ENCODE results near the gene KRTAP4-11.
"Not testable (repeated sequence)": the region's sequence is repeated elsewhere in the genome, so short reads cannot be mapped to it uniquely, and the experiment has no call there.

DNA sequence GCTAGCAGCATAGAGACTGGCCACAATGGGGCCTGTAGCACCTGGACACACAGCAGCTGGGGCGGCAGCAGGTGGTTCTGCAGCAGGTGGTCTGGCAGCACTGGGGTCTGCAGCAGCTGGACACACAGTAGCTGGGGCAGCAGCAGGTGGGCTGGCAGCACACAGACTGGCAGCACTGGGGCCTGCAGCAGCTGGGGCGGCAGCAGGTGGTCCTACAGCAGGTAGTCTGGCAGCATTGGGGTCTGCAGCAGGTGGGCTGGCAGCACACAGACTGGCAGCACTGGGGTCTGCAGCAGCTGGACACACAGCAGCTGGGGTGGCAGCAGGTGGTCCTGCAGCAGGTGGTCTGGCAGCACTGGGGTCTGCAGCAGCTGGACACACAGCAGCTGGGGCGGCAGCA, 42.0 kb upstream of the KRTAP4-11 start:
- TF ChIP-seq, protein P1, sequence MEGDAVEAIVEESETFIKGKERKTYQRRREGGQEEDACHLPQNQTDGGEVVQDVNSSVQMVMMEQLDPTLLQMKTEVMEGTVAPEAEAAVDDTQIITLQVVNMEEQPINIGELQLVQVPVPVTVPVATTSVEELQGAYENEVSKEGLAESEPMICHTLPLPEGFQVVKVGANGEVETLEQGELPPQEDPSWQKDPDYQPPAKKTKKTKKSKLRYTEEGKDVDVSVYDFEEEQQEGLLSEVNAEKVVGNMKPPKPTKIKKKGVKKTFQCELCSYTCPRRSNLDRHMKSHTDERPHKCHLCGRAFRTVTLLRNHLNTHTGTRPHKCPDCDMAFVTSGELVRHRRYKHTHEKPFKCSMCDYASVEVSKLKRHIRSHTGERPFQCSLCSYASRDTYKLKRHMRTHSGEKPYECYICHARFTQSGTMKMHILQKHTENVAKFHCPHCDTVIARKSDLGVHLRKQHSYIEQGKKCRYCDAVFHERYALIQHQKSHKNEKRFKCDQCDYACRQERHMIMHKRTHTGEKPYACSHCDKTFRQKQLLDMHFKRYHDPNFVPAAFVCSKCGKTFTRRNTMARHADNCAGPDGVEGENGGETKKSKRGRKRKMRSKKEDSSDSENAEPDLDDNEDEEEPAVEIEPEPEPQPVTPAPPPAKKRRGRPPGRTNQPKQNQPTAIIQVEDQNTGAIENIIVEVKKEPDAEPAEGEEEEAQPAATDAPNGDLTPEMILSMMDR (IDR thresholded peaks at IDR 0.05; ENCODE audit: low read depth, low read length, poor library complexity, severe bottlenecking), result not testable (repeated sequence)
- TF ChIP-seq EZH2phosphoT487 (IDR thresholded peaks at IDR 0.05; ENCODE audit: borderline replicate concordance, low read length), result not testable (repeated sequence)

All from DOHH2 (cell line).